Left colon (tissue), 2 donors: ENCODE measurements around the gene ABCD2. TPM values are rescaled to one million over a fixed set of nuclear protein-coding genes. Genes with fewer than 3 reads are reported as not detected.
"Not testable (repeated sequence)": the region's sequence is repeated elsewhere in the genome, so short reads cannot be mapped to it uniquely, and the experiment has no call there.

Source experiments
- ATAC-seq: fragments of 200-7000 bp; cut with Tn5 transposase; one replicate; pipeline ENCODE4 v1.9.1; 2020; ENCODE audit warnings: mild to moderate bottlenecking, moderate library complexity
- DNase-seq, 2 donors: peaks; one replicate each; pipeline ENCODE4 v3.0.0-alpha.2; 2020
- intact Hi-C, 2 donors: fragments of 100-400 bp; cut with DNase I in 1 of 2; cut with micrococcal nuclease in 1 of 2; formaldehyde crosslinking; loops; one replicate each; pipeline versions ENCODE4 v1.11.2 to v1.14.0; 2022; cut with DNase I, micrococcal nuclease
- long read RNA-seq: library from polyadenylated mRNA; unstranded; transcript quantifications from one replicate; pipeline ENCODE4 v2.0.0, GENCODE V29; 2021
- total RNA-seq, 2 donors: library from RNA; stranded (reverse); fragmentation: NEBNext Ultra II Directional; extraction: Animal tissue kit (Norgen Biotek cat#: 25700); gene quantifications; one replicate each; pipeline ENCODE4 v1.2.1, GENCODE V29; 2021
- donor health status: DM: no; HTN: no; CAD: no.
- donor health status: DM: yes; HTN: yes; CAD: no.

The ABCD2 gene
- total RNA-seq = under 1 TPM; 0.15 to 0.45 TPM
- long read RNA-seq = 0 reads

DNA sequence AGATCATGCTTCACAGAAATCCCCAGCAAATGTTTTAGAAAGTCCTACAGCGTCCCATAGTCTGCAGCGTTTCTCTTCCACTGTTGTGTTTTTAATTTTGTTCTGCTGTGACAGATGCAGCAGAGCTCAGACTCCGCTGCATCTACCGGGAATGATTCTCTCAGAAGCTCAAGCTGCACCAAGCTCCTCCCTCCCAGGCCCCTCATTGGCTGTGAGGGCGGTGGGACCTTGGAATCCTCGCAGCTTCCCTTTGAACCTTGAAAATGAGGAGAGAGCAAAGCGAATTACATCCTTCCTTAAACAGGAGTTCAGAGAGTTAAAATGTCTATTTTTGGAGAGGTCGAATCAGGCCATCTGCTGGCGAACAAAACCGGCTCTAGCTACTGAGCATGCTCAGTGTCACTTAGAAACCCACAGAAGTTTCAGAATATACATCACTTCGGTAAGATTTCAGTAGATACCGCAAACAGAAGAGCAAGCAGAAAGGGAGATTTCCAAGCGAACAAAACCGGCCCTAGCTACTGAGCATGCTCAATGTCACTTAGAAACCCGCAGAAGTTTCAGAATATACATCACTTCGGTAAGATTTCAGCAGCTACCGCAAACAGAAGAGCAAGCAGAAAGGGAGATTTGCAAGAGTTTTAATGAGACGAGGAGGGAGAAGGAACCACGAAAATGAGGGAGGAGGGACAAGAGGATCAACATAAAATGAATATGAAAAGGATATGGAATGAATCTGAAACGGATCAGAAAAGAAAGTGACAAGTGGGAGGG lies at the start of gene ABCD2:
Gene ABCD2 (minus strand): TSS at position 144 of the 774 bp plus-strand sequence. CDS start 188 bp downstream, outside the sequence.
- peak; percentile 70 for ATAC-seq
- intact Hi-C loops = no loop called here
- peak; percentile 36 to 54 for DNase-seq

DNA sequence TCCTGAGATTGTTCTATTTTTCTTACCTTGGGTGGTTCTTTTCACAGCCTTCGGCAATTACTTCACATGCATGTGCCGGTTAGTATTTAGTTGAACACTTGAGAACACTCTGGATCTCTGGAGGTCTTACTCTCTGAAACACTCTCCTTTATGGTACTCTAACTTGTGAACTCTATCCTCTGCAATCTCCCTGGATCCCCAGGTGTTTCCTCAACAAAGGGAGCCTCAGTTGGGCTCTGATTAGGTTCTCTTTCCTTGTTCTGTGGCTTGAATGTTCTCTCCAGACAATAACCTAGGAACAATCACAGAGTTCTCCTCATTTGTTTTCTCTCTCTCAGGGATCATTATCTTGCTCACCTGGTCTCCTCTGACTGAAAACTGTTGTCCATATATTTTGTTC lies 40.5 kb upstream of the ABCD2 start:
- intact Hi-C loops = no loop called here
- ATAC-seq = no peak
- no peak for DNase-seq

DNA sequence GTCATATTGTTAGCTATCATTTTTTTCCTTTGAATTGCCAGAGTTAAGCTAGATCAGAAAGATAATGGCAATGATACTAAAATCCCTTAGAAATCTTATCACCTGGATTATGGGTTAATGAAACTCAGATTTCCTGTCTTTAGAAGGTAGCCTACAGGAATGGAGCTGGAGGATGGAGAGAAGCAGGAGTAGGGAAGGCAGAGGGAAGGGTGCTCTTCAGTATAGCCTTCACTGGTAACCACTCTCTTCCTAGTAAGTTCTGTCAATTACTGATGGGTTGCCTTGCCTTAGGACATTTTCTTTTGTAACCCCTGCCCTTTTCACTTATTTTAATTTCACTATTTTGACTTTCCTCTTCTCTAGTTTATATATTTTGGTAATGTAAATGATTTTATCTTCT lies 27.8 kb upstream of the ABCD2 start:
- intact Hi-C loops = no loop called here
- DNase-seq (no peak), ATAC-seq (no peak)

DNA sequence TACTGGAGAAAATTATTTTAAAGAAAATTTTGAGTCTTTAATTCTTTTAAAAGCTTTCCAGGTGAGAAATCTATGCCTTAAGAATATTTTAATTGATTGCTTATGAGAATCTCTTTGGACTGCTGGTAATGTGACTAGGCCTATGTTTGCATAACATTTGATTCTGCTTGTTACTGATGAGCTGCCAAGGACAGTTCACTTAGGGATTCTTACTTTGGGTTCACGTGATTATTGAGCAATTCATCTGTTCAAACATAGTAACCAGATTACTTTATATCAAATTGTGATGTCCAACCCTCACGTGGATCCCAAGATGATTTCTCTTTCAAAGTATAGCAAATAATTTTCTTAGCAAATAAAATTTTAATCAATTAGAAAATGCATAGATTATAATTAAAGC lies 27.4 kb upstream of the ABCD2 start:
- no peak for ATAC-seq
- intact Hi-C loops = no loop called here
- no peak for DNase-seq

DNA sequence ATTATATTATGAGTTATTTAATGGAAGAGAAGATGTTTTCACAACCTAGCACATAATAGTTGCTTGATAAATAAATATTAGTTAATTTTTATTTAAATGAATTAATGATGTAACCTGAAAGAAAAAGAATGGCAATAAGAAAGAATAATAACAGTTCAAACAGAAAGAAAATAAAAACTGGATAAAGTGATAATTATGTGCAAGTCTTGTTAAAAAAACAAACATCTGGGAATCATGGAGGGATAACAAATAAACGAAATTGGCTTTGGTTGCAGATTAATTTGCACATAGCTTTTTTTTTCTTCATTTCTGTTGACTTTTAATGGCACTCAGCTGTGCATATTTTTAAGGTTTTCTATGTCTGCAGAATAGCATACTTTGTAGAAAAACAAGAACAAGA lies 23.4 kb upstream of the ABCD2 start:
- intact Hi-C loops = no loop called here

DNA sequence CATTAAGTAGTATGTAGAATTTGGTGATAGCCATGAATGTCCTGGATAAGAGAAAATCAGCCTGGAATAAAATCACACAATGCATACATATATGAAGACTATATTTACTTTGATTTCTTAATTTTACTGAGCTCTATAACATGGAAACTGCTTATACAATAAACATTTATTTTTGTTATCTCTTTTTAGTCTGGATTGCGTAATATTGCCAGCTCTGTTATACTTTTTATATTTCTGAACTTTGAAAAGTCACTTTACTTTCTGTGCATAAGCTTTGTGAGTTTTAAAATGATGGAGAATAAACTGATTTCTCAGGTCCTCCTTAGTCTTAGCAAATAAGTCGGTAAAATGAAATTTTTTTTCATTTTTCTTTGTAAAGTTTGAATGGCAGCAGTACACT lies 19.2 kb upstream of the ABCD2 start:
- DNase-seq (no peak), ATAC-seq (no peak)
- intact Hi-C loops = no loop called here

More for the DNA sequence above, 23.4 kb upstream of the ABCD2 start:
- ATAC-seq (no peak), DNase-seq (no peak)

DNA sequence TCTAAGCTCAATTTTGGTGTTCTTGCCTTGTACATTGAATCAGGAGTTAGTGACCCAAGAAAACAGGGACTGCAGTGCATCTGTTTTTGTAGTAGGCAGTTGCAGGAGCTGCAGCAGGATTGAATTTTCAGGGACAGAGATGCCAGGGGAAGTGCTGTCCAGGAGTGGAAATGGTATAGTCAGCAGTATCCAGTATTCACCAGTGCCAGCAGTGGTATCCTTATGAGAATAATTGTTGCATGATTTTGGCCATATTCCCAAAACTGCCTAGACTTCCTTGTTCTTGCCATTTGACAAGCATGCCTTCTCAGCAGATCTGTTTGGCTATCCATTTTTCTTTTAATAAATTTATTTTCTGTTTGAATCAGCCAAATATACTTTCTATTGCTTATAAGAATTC lies 18.6 kb upstream of the ABCD2 start:
- no peak for ATAC-seq
- intact Hi-C loops = no loop called here
- no peak for DNase-seq

DNA sequence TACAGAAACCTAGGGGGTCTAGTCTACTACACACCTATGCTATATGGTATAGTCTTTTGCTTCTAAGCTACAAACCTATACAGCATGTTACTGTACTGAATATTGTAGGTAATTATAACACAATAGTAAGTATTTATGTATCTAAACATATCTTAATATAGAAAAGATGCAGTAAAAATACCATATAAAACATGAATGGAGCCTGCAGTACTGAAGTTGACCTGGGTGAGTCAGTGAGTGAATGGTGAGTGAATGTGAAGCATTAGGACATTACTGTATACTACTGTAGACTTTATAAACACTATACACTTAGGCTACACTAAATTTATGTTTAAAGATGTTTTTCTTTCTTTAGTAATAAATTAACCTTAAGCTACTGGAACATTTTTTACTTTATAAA lies 13.1 kb upstream of the ABCD2 start:
- DNase-seq = no peak
- ATAC-seq = no peak
- intact Hi-C loops = no loop called here

DNA sequence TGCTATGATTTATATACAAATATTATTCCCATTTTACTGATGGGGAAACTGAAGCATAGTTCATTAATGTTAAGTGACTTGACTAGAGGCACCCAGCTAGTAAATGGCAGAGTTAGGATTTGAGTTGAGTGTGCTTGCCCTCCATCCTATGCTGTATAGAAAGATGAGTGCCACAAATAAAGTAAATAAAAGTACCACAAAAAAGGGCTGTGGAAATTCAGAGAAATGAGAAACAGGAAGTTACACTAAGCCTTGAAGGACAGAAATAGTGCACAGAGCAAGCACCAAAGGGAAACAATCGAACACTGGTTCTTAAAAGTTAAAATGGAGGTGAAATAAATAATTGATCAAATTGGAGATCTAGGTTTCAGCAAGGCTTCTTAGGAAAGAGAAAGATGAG lies 9.2 kb upstream of the ABCD2 start:
- DNase-seq (no peak), ATAC-seq (no peak)
- intact Hi-C loops = no loop called here

DNA sequence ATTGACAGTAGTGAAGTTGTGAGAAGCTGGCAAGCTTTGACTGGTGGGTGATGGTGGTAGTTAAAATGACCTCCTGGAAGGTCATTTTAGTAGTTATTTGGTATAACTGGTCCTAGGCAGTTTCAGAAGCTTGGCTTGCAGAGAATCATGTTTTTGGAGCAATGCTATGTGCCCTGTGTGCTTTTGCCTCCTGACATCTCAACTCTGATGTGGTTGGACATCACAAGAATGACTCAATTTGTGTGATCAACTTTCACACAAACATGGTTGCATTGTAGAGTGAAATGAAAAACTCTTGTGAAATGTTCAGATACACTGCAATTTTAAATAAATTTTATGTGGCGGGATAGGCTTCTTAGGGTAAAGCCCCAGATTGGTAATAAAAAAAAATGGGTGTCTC lies 8.3 kb upstream of the ABCD2 start:
- DNase-seq (no peak), ATAC-seq (no peak)
- intact Hi-C loops = no loop called here

DNA sequence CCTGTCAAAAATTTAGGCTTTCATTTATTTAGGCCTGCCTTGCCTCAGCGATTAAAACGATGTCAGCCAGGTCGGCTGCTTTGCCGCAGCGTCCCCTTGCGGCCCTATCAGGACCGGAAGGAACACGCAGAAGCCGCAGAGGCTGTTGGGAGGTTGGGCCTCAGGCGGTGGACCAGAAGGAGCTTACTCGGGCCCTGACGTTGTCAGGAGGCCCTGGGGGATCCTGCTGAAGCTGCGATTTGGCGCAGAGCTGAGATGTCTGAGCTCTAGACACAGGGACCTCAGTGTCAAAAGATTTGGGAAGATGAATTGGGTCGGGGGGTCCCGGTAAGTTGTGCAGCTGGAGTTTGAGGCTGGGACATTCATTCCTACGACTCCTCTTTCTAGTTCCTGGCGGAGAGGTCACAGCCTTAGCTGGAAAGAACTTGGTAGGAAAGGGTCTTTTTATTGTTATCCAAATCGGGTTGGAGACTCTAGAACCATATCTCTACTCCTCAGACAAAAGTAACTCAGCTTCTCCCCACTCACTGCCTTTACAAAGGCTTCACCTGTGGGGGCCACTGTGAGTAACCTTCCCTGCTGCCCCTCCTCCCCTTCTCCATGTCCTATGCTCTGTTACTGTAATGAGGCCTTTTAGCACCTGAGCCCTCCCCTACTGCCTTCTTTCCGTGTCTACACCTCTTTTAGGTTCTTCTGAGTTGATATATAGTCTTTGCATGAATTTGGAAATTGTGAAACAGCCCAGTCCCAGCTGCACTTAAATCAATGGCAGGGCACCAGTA lies 6.6 kb upstream of the ABCD2 start:
- DNase-seq (no peak), ATAC-seq (no peak)
- intact Hi-C loops = no loop called here

DNA sequence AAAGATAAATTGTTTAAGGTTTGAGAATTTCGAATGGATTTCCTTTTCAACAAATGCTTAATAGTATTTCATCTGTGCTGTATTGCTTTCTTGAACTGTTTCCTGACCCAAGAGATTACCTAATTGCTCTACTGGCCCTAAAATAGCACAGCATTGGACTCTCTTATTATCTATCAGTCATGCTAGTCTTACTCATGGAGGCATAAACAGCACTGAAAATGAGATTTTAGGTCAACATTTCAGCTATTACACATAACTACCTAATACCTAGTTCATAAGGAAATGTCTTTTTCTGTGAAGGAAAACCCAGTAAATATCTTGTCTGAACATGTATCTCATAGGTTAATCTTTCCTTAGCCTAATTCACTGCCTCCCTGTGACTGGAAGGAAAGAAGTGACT lies 4.3 kb upstream of the ABCD2 start:
- intact Hi-C loops = no loop called here
- ATAC-seq = no peak
- no peak for DNase-seq

DNA sequence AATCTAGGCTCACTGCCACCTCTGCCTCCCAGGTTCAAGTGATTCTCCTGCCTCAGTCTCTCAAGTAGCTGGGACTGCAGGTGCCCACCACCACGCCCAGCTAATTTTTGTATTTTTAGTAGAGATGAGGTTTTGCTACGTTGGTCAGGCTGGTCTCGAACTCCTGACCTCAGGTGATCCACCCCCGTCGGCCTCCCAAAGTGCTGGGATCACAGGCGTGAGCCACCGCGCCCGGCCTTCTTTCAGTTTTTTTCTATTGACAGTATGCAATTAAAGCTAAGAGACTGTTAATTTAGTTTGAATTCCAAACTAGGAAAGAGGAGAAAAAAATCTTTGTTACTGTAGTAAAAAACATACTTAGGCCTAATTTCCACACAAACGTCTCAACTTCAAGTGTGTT lies 3.6 kb upstream of the ABCD2 start:
- ATAC-seq, DNase-seq, intact Hi-C loops: not testable (repeated sequence)

DNA sequence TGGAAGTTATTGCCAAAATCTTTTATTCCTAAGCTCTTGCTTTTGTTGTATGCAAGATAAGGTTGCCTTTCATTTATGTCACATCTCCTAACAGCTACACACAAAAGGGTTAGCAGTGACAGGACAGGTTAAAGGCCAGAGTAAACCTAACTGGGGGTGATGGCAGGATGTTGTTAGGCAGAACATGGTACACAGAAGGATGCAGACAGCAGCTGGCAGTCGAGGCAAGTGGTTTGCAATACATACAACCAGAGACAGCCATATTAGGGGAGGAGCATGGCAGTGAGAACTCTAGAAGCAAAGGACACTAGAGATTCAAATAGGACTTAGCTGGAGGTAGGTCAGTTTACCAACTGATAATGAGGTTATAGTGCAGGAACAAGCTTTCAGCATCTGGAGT lies 2.7 kb upstream of the ABCD2 start:
- DNase-seq (no peak), ATAC-seq (no peak)
- intact Hi-C loops = no loop called here

DNA sequence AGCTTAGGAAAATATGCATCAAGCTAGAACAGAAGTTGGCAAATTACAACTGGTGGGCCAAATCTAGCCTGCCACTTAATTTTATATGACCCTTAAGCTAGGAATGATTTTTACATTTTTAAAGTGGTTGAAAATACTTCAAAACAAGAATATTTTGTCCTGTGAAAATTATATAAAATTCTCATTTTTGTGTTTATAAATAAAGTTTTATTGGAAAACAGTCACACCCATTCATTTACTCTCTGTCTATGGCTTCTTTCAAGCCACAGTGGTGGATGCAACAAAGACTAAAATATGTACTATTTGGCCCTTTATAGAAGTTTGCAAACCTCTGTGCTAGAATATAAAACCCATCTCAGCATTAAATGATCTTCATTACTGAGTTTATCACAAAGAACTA lies 2.1 kb upstream of the ABCD2 start:
- intact Hi-C loops = no loop called here
- no peak for ATAC-seq
- no peak for DNase-seq

DNA sequence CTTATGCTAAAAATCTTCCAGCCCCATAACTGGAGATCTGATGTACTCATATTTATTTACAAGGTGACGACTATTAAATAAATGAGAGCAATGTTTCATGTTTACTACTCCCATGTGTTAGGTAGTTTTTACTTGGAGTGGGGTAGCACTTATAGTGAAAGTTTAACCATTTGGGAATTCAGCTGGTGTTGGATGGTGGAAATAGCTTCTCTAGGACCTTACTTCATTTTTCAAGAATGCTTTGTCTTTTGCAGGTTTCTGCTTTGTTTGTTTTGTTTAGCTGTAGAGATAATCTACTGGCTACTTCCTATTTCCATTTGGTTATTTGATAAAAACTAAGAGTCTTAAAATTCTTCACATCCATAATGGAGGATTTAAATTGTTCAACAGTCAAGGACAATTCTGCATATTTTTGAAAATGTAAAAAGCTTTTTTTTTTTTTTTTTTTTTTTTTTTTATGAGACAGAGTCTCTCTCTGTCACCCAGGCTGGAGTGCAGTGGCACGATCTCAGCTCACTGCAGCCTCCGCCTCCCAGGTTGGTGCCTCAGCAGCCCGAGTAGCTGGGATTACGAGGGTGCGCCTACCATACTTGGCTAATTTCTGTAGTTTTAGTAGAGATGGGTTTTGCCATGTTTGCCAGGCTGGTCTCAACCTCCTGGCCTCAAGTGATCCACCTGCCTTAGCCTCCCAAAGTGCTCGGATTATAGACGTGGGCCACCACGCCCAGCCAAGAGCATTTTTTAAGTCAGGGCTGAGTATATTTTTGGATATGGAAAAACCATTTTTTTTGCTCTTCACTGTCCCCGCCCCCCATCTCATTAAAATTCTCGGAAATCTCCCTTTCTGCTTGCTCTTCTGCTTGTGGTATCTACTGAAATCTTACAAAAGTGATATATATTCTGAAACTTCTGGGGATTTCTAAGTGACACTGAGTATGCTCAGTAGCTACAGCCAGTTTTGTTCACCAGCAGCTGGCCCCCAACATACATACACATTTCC lies 1.4 kb upstream of the ABCD2 start:
- DNase-seq = peak in 1 of 2 donors; percentile 11
- ATAC-seq = no peak
- intact Hi-C loops = no loop called here

DNA sequence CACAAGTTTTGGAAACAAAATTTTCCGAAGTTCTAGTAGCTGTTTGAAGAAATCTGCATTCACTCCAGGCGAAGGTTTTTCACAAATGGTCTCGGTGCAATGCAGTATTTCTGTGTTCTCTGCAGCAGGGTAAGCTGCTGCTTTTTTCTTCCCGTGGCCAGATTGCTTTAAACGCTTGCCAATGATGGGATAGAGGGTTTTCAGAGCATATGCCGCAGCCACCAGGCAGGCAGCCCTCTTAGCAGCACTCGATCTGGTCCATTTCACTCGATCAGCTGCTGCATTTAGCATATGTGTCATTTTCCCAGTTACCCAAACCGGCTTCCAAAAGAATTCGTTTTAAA lies 315 bp downstream of the ABCD2 start:
- ATAC-seq (no peak), DNase-seq (peak in 1 of 2 donors; percentile 8)
- intact Hi-C loops = no loop called here

DNA sequence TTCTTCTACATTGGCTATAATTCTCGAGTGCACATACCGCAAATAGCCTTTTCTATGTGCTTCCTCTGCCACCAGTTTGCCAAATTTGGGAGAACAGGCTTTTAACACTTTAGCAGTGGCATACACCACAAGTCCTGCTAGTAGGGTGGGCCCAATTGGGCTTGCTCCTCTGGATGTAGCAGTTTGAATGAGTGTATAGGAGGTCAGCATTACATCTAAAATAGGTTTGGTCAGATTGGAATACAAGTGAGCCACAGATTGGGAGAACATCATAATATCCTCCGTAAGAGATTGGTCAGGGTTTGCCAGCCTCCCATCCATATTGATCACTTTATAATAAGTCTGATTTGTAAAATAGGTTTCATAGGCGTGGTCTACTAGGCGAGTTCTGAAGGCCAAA lies 902 bp downstream of the ABCD2 start:
- DNase-seq (peak in 1 of 2 donors; percentile 7), ATAC-seq (no peak)
- intact Hi-C loops = no loop called here

DNA sequence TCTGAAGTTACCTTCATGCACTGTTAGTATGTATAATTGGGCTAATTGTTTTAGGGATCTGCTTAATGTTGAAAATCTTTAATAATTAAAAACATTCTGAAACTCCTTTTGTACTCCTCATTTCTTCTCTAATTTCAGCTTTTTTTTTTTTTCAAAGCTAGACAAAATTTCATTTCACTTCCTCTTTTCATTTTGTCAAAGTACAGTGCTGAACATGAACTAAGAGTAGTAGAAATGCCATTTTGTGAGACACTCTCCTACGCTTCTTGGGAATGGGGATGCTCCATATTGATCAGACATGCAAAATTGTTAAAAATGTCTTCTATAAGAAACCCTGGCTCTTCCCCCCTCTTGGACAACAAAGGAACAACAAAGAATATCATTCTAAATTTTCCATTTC lies 1.7 kb downstream of the ABCD2 start:
- intact Hi-C loops = no loop called here
- DNase-seq (no peak), ATAC-seq (no peak)
